Measurements from ENCODE around the gene HSD17B2.

DNA sequence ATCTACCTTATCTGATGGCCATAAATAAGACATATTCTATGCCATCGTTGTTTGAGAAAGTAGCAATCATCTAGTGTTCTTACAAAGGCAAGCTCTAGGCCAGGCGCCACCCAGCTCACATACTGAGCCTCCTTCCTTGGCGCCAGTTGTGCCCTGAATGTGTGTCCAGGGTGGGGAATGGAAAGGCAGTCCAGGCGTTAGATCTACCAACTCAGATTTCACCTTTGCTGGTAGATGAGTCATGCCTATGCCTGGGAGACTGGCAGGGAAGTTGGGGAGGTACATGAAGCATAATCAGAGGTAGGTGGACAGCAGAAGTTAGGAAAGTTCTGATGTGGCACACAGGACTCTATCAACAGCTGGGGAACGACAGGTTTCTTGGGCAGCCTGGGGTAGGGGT, 47.3 kb upstream of the HSD17B2 start:
- TF ChIP-seq, protein P1, sequence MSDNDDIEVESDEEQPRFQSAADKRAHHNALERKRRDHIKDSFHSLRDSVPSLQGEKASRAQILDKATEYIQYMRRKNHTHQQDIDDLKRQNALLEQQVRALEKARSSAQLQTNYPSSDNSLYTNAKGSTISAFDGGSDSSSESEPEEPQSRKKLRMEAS (IDR thresholded peaks at IDR 0.05) = no peak
- TF ChIP-seq TCF12 (IDR thresholded peaks at IDR 0.05; ENCODE audit: low read depth) = no peak
- TF ChIP-seq ZBTB7A (IDR thresholded peaks at IDR 0.05; ENCODE audit: low read depth) = no peak
- TF ChIP-seq, protein P2, sequence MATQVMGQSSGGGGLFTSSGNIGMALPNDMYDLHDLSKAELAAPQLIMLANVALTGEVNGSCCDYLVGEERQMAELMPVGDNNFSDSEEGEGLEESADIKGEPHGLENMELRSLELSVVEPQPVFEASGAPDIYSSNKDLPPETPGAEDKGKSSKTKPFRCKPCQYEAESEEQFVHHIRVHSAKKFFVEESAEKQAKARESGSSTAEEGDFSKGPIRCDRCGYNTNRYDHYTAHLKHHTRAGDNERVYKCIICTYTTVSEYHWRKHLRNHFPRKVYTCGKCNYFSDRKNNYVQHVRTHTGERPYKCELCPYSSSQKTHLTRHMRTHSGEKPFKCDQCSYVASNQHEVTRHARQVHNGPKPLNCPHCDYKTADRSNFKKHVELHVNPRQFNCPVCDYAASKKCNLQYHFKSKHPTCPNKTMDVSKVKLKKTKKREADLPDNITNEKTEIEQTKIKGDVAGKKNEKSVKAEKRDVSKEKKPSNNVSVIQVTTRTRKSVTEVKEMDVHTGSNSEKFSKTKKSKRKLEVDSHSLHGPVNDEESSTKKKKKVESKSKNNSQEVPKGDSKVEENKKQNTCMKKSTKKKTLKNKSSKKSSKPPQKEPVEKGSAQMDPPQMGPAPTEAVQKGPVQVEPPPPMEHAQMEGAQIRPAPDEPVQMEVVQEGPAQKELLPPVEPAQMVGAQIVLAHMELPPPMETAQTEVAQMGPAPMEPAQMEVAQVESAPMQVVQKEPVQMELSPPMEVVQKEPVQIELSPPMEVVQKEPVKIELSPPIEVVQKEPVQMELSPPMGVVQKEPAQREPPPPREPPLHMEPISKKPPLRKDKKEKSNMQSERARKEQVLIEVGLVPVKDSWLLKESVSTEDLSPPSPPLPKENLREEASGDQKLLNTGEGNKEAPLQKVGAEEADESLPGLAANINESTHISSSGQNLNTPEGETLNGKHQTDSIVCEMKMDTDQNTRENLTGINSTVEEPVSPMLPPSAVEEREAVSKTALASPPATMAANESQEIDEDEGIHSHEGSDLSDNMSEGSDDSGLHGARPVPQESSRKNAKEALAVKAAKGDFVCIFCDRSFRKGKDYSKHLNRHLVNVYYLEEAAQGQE (IDR thresholded peaks at IDR 0.05; ENCODE audit: low read depth) = no peak
- TF ChIP-seq EP300 (IDR thresholded peaks at IDR 0.05; ENCODE audit: borderline replicate concordance) = no peak
- TF ChIP-seq CEBPB (IDR thresholded peaks at IDR 0.05) = no peak
- TF ChIP-seq EGR1 (IDR thresholded peaks at IDR 0.05) = no peak
